ENCODE measurements around the gene ZNF428. TPM values are rescaled to one million over a fixed set of nuclear protein-coding genes. Genes with fewer than 3 reads are reported as not detected.
A peak's percentile ranks its signal among the peaks of the same experiment; 100 is the strongest.

Gene ZNF428
- total RNA-seq, 4 donors from 2014 or later = 33.9 to 54.1 (median 45.0) TPM

DNA sequence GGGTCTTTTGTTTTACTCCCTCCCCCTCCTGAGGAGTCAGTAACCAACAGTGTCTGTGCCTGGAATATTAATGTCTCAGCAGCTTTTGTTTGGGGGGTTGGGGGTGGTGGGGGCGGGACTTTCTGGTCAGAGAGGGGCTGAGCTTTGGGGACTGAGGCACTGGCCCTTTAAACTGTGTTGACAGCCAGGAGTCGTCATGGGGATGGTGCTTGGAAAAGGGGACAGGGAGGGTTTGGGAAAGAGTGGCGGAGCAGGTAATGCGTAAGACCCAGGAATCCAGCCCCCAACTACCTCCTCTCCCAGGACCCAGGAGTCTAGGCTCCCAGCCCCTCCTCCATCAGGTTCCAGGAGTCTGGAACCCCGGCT is 15.1 kb upstream of the ZNF428 start:
- Histone ChIP-seq H3K27ac (peak overlapping the region in 3 of 4 donors; percentile 66 to 77 (median 68)), H3K4me1 (peaks cover 0 to 30% (median 0%) of the 10 kb centered on the region in 3 donors), H3K27me3 (no peaks in the 10 kb centered on the region), H3K4me3 (peak overlapping the region in 1 of 2 donors; percentile 36), H3K9me3 (no peaks in the 10 kb centered on the region), H3K36me3 (no peaks in the 10 kb centered on the region)
- TF ChIP-seq, protein P1, sequence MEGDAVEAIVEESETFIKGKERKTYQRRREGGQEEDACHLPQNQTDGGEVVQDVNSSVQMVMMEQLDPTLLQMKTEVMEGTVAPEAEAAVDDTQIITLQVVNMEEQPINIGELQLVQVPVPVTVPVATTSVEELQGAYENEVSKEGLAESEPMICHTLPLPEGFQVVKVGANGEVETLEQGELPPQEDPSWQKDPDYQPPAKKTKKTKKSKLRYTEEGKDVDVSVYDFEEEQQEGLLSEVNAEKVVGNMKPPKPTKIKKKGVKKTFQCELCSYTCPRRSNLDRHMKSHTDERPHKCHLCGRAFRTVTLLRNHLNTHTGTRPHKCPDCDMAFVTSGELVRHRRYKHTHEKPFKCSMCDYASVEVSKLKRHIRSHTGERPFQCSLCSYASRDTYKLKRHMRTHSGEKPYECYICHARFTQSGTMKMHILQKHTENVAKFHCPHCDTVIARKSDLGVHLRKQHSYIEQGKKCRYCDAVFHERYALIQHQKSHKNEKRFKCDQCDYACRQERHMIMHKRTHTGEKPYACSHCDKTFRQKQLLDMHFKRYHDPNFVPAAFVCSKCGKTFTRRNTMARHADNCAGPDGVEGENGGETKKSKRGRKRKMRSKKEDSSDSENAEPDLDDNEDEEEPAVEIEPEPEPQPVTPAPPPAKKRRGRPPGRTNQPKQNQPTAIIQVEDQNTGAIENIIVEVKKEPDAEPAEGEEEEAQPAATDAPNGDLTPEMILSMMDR (IDR thresholded peaks at IDR 0.05) = no peak
- TF ChIP-seq POLR2A (IDR thresholded peaks at IDR 0.05) (no peak), POLR2AphosphoS5 (IDR thresholded peaks at IDR 0.05) (no peak), EP300 (IDR thresholded peaks at IDR 0.05) (no peak)
- WGBS, 2 donors (ENCODE audit: low coverage in 1 of 2) = 24 to 30% methylated on average over 2 to 4 of the region's 5 CpGs
- ATAC-seq = no peak

DNA sequence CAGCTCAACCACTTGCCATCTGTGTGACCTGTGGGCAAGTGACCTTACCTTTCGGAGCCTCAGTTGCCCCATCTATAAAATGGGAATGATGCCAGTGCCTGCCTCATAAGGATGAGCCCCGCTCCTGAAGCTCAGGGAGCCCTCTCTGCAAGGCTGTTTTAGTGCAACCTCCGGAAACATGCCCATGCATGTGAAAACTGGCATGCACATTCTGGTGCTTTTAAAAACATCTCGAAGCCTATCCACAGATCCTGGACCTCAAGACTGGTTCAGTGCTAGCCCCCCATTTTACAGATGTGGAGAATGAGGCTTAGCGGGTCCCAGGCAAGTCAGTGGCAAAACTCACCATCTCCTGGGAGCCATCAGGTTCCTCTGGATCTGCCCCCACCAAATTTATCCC is 14.6 kb upstream of the ZNF428 start:
- Histone ChIP-seq H3K27me3 (no peaks in the 10 kb centered on the region), H3K36me3 (no peaks in the 10 kb centered on the region), H3K4me1 (peaks cover 0 to 27% (median 0%) of the 10 kb centered on the region in 3 donors), H3K4me3 (no peak overlapping the region), H3K9me3 (no peaks in the 10 kb centered on the region), H3K27ac (peak overlapping the region in 1 of 4 donors; percentile 66)
- ATAC-seq = no peak
- WGBS, 2 donors (ENCODE audit: low coverage in 1 of 2) = 85 to 100% methylated on average over 3 to 5 of the region's 5 CpGs
- no peak for TF ChIP-seq EP300 (IDR thresholded peaks at IDR 0.05)
- TF ChIP-seq, protein P1 (IDR thresholded peaks at IDR 0.05) = no peak
- no peak for TF ChIP-seq POLR2A (IDR thresholded peaks at IDR 0.05)
- TF ChIP-seq POLR2AphosphoS5 (IDR thresholded peaks at IDR 0.05) = no peak

DNA sequence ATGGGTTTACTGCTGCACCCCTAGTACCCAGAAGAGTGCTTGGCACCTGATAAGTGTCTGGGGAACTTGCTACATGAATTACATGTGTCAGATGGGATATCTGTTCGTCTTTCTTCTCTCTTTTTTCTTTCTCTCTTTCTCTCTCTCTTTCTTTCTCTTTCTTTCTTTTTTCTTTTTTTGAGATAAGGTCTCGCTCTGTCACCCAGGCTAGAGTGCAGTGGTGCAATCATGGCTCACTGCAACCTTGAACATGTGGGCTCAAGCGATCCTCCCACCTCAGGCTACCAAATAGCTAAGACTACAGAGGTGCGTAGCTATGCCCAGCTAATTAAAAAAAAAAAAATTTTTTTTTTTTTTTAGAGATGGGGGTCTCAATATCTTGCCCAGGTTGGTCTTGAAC is 14.1 kb upstream of the ZNF428 start:
- TF ChIP-seq POLR2A (IDR thresholded peaks at IDR 0.05) = no peak
- TF ChIP-seq, protein P1 (IDR thresholded peaks at IDR 0.05) = no peak
- no peak for TF ChIP-seq EP300 (IDR thresholded peaks at IDR 0.05)
- no peak for TF ChIP-seq POLR2AphosphoS5 (IDR thresholded peaks at IDR 0.05)
- 83 to 100% methylated on average over 1 to 2 of the region's 4 CpGs for WGBS, 2 donors (ENCODE audit: low coverage in 1 of 2)

DNA sequence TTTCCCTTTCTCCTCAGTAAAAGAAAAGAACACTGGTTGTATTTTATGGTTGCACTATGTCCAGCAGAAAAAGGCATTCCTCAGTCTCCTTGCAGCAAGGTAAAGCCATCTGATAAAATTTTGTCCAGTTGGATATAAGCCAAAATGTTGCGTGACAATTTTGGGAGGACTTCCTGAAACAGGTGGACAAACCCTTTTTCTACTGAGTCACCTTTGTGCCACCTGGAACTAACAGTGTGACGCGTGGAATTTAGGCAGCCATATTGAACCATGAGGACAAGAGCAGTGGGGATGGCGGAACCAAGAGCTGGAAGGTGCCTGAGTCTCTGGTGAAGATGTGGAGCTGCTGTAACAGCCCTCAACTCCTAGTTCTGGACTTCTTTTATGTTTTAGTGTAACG is 12.1 kb upstream of the ZNF428 start:
- WGBS, 2 donors (ENCODE audit: low coverage in 1 of 2) = 89 to 91% methylated on average over 5 of the region's 5 CpGs
- no peak for ATAC-seq
- Histone ChIP-seq H3K36me3 (no peaks in the 10 kb centered on the region), H3K4me3 (no peak overlapping the region), H3K27me3 (no peaks in the 10 kb centered on the region), H3K9me3 (no peaks in the 10 kb centered on the region), H3K4me1 (peaks cover 0 to 15% (median 0%) of the 10 kb centered on the region in 3 donors), H3K27ac (no peak overlapping the region)
- no peak for TF ChIP-seq POLR2AphosphoS5 (IDR thresholded peaks at IDR 0.05)
- TF ChIP-seq, protein P1 (IDR thresholded peaks at IDR 0.05) = no peak
- no peak for TF ChIP-seq POLR2A (IDR thresholded peaks at IDR 0.05)
- TF ChIP-seq EP300 (IDR thresholded peaks at IDR 0.05) = no peak

More for the DNA sequence above, 14.1 kb upstream of the ZNF428 start:
- peaks cover 0 to 21% (median 0%) of the 10 kb centered on the region in 3 donors for H3K4me1 ChIP-seq
- H3K36me3 ChIP-seq = no peaks in the 10 kb centered on the region
- no peak for ATAC-seq
- H3K27ac ChIP-seq = no peak overlapping the region
- no peaks in the 10 kb centered on the region for H3K9me3 ChIP-seq
- no peak overlapping the region for H3K4me3 ChIP-seq
- no peaks in the 10 kb centered on the region for H3K27me3 ChIP-seq

DNA sequence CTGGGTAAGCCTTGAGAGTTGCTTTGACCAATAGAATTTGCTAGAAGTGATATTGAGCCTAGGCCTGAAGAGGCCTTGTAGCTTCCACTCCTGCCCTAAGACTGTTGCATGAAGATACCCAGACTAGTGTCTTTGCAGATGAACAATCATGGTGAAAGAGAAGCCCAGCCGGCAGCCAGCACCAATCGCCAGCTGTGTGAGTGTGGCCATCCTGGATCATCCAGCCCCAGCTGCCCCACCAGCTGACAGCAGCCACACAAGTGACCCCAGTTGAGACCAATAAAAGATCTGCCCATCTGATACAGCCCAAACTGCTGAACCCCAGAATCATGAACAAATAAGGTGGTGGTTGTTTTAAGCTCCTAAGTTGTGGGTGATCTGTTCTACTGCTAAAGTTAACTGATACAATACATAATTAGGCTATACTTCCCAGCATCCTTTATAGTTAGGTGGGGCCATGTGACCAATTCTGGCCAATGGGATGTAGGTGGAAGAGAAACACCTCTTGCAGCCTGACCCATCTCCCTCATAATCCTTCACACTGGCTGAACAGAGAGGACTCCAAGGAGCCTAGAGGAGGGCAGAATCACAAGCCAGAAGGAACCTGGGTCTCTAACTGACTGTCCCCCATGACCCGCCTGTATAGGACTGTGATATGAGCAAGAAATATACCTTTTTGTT is 9.4 kb upstream of the ZNF428 start:
- WGBS, 2 donors (ENCODE audit: low coverage in 1 of 2) = 100% methylated on average over 1 of the region's 3 CpGs

More for the DNA sequence above, 9.4 kb upstream of the ZNF428 start:
- no peak for ATAC-seq
- Histone ChIP-seq H3K4me3 (no peak overlapping the region), H3K9me3 (no peaks in the 10 kb centered on the region), H3K27ac (no peak overlapping the region), H3K36me3 (peaks cover 0 to 5% of the 10 kb centered on the region in 2 donors), H3K27me3 (no peaks in the 10 kb centered on the region), H3K4me1 (no peaks in the 10 kb centered on the region)
- TF ChIP-seq EP300 (IDR thresholded peaks at IDR 0.05) (no peak), POLR2A (IDR thresholded peaks at IDR 0.05) (no peak), POLR2AphosphoS5 (IDR thresholded peaks at IDR 0.05) (no peak)
- TF ChIP-seq, protein P1 (IDR thresholded peaks at IDR 0.05) = no peak

Measured in gastroesophageal sphincter (tissue), 4 donors.